Measurements from ENCODE around the gene CDK5R2. TPM values are rescaled to one million over a fixed set of nuclear protein-coding genes. Genes with fewer than 3 reads are reported as not detected.

Gene CDK5R2
- total RNA-seq, 1 donor = not detected

DNA sequence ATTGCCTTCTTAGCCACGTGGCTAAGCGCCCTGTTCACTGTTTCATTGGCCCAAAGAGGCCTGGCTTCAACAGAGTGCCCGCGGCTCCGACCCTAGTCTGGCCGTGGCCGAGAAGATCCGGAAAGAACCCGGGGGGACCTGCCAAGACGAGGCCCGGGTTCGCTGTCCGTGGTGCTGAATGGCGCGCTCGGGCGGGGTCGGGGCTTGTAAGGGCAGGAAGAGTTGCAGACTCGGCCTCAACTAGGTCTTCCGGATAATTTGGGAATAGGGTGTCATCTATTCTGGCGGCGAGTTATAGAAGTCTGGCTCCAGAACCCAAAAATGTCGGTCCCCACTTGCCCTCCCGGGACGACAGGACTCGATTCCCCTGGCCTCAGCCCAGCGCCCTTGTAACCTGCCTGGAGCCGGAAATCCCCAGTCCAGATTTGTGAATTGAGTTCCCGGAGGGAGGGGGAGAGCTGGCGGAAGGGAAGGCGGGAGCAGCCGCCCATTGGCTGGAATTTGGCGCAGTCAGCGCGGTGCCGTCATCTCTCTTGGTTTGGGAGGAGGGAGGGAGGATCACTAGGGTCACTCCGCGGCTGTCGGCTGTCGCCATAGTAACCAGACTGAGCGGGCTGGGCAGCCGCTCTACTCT lies 3.5 kb downstream of the CDK5R2 start:
- H3K4me3 ChIP-seq (ENCODE audit: low read depth, low read length) = peak overlapping the region; percentile 45
- TF ChIP-seq, protein P1, sequence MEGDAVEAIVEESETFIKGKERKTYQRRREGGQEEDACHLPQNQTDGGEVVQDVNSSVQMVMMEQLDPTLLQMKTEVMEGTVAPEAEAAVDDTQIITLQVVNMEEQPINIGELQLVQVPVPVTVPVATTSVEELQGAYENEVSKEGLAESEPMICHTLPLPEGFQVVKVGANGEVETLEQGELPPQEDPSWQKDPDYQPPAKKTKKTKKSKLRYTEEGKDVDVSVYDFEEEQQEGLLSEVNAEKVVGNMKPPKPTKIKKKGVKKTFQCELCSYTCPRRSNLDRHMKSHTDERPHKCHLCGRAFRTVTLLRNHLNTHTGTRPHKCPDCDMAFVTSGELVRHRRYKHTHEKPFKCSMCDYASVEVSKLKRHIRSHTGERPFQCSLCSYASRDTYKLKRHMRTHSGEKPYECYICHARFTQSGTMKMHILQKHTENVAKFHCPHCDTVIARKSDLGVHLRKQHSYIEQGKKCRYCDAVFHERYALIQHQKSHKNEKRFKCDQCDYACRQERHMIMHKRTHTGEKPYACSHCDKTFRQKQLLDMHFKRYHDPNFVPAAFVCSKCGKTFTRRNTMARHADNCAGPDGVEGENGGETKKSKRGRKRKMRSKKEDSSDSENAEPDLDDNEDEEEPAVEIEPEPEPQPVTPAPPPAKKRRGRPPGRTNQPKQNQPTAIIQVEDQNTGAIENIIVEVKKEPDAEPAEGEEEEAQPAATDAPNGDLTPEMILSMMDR (IDR thresholded peaks at IDR 0.05; ENCODE audit: insufficient read depth, low read length) = no peak
- DNase-seq (ENCODE audit: low read depth) = peak; percentile 70

DNA sequence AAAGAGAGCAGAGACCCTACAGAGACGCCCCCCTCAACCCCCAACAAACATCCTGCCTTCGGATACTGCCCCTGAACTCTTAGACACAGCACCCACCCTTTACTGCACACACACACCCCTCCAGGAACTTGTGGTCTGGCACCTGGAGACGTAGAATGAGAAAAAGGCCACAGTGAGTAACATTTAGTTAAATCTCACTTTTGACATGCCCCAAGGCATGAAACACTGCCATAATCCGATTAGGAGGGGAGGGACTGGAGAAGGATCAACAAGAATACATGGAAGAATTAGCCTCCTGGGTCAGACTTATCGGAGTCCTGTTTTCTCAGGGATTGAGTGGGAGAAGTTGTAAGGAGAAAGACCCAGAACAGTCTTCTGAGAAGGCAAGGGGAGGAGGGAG lies 4.1 kb downstream of the CDK5R2 start:
- peak; percentile 8 for DNase-seq (ENCODE audit: low read depth)
- H3K4me3 ChIP-seq (ENCODE audit: low read depth, low read length) = peak overlapping the region; percentile 9
- TF ChIP-seq, protein P1 (IDR thresholded peaks at IDR 0.05; ENCODE audit: insufficient read depth, low read length) = no peak

DNA sequence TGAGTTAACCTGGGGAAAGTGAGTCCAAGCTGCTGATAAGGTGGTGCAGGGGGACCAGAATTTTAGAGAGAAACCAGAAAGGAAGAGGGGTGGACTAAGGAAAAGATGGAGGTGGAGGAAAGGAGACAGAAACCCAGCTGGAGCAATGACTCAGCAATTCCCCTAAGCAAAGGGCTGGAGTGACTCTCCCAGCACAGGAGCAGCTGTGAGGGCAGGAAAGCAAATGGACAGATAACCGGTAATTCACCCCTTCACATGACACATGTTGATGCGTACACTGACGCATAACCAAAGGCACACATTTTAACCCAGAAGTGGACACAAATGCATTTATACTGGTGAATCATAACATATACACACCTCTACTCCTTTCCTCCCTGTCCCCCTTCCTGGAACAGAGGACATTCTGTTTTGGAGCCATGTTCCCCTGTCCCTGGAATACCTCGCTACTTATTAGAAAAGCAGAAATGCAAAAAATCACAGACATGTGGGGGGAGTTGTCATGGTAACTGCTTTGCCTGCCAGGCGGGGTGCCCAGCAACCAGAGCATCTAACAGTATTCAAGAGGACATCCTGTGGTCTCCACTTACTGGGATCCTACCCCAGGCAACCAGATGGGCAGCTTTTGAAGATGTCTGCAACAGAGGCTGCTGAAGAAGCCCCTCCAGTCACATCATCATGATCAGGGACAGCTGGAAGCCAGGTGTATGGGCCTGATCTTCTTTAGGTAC lies 4.7 kb downstream of the CDK5R2 start:
- no peak overlapping the region for H3K4me3 ChIP-seq (ENCODE audit: low read depth, low read length)
- peak; percentile 80 for DNase-seq (ENCODE audit: low read depth)
- TF ChIP-seq, protein P1 (IDR thresholded peaks at IDR 0.05; ENCODE audit: insufficient read depth, low read length) = no peak

DNA sequence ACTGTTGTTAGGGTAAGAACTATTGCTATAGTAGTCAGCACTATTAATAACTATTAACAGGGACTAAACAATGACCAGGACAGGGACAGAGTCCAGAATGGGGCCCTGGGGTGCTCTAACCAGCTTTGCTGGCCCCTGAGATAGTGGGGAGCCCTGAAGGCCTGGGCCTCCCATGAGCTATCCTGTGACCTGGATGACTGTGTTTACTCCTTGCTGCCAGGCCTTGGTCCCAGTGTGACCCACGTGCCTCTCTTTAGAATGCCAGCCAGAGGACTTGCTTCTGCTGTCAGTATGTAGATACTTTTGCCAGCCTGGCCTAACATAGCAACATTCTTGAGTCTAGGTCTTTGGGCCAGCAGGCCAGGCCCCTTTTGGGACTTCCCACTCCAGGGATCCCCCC lies 11.4 kb downstream of the CDK5R2 start:
- no peak overlapping the region for H3K4me3 ChIP-seq (ENCODE audit: low read depth, low read length)
- TF ChIP-seq, protein P1 (IDR thresholded peaks at IDR 0.05; ENCODE audit: insufficient read depth, low read length) = no peak
- no peak for DNase-seq (ENCODE audit: low read depth)

DNA sequence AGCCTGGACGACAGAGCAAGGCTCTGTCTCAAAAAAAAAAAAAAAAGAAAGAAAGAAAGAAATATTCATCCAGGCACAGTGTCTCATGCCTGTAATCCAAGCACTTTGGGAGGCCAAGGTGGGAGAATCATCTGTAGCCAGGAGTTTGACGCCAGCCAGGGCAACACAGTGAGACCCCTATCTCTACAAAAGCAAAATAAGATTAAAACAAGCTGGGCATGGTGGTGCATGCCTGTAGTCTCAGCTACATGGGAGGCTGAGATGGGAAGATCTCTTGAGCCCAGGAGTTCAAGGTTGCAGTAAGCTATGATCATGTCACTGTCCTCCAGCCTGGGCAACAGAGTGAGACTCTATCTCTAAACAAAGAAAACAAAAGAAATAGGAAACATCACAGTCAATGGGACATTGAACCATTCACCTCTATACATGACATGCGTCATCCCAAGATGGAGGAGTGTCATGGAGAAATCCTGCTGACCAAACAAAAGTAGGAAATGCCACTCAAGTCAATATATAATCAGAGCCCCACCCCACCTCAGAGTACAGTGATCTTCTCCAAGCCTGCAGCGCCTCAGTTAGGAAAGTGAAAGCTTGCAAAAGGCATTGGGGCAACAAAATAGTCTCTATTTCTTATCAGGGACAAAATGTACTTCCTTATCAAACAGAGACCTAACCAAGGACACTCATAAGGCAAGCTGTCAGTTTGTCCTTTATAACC lies 15.8 kb downstream of the CDK5R2 start:
- DNase-seq (ENCODE audit: low read depth) = no peak
- TF ChIP-seq, protein P1 (IDR thresholded peaks at IDR 0.05; ENCODE audit: insufficient read depth, low read length) = no peak

DNA sequence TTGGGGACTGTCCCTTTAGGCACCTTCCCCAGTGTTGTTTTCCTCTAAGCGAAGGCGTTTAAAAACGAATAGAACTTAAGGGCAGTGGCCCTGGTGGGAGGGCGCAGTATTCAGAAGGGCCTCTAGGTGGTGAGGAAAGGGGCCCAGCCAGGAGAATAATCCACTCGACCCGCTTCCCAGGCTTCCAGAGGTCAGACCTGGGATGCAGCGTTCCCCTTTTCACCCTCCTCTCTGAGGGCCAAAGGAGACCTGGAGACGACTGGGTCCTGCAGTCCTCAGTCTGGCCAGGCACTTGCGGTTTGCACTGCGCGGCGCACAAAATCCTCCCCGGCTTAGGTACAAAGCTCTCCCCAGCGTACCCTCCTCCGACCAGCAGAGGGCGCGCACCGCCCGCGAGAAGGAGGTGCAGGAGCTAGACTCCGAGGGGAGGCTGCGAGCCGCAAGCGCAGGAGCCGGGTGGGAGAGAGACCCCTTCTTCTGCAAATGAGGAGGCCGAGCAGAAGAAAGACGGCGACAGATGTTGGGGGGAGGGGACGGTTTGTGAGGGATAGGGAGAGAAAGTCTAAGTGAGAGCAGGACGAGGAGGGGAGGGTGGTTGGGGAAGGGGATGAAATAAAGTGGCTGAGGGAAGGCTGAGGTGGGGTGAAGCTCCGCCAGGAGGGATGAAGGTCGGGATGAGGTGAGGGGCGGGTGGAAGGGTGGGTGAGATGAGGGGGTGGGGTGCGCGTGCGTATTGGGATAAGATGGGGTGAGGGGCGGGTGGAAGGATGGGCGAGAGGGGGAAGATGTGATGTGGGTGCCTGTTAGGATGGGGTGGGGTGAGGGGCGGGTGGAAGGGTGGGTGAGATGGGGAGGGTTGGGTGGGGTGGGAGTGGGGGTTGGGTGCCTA lies 20.6 kb downstream of the CDK5R2 start:
- TF ChIP-seq, protein P1 (IDR thresholded peaks at IDR 0.05; ENCODE audit: insufficient read depth, low read length) = peak; percentile 84
- DNase-seq (ENCODE audit: low read depth) = peak; percentile 74
- H3K4me3 ChIP-seq (ENCODE audit: low read depth, low read length) = peak overlapping the region; percentile 57

More for the DNA sequence above, 15.8 kb downstream of the CDK5R2 start:
- H3K4me3 ChIP-seq (ENCODE audit: low read depth, low read length) = no peak overlapping the region

Measured in fibroblast of the aortic adventitia (primary cell).